ENCODE results near the gene CDC16.
A peak's percentile ranks its signal among the peaks of the same experiment; 100 is the strongest.
"Not testable (repeated sequence)": the region's sequence is repeated elsewhere in the genome, so short reads cannot be mapped to it uniquely, and the experiment has no call there.

The CDC16 gene

GRCh38 chr13:114234645-114235421, at the start of gene CDC16:
Gene CDC16 (plus strand): TSS chr13:114234897. CDS start chr13:114235085, 188 bp downstream.
- peak; percentile 90 for DNase-seq (ENCODE audit: low read depth)

- DNase-seq (ENCODE audit: low read depth): no peak
Observed at GRCh38 chr13:114185182-114185971, 49.3 kb upstream of the CDC16 start.

- no peak for DNase-seq (ENCODE audit: low read depth)
Observed at GRCh38 chr13:114194853-114195252, 39.8 kb upstream of the CDC16 start.

GRCh38 chr13:114196629-114197028, 38.1 kb upstream of the CDC16 start:
- DNase-seq (ENCODE audit: low read depth): no peak

- DNase-seq (ENCODE audit: low read depth): no peak
Observed at GRCh38 chr13:114198556-114198955, 36.1 kb upstream of the CDC16 start.

GRCh38 chr13:114199526-114199925, 35.2 kb upstream of the CDC16 start:
- DNase-seq (ENCODE audit: low read depth): not testable (repeated sequence)

- DNase-seq (ENCODE audit: low read depth): no peak
Observed at GRCh38 chr13:114199954-114200353, 34.7 kb upstream of the CDC16 start.

- DNase-seq (ENCODE audit: low read depth): no peak
Observed at GRCh38 chr13:114200399-114200911, 34.2 kb upstream of the CDC16 start.

GRCh38 chr13:114202581-114202980, 32.1 kb upstream of the CDC16 start:
- no peak for DNase-seq (ENCODE audit: low read depth)

- DNase-seq (ENCODE audit: low read depth): no peak
Observed at GRCh38 chr13:114203536-114203935, 31.2 kb upstream of the CDC16 start.

GRCh38 chr13:114204894-114205293, 29.8 kb upstream of the CDC16 start:
- DNase-seq (ENCODE audit: low read depth): no peak

- no peak for DNase-seq (ENCODE audit: low read depth)
Observed at GRCh38 chr13:114208134-114208533, 26.6 kb upstream of the CDC16 start.

- DNase-seq (ENCODE audit: low read depth): no peak
Observed at GRCh38 chr13:114211446-114212157, 23.1 kb upstream of the CDC16 start.

GRCh38 chr13:114212158-114212495, 22.6 kb upstream of the CDC16 start:
- no peak for DNase-seq (ENCODE audit: low read depth)

GRCh38 chr13:114213980-114214379, 20.7 kb upstream of the CDC16 start:
- DNase-seq (ENCODE audit: low read depth): no peak

- DNase-seq (ENCODE audit: low read depth): no peak
Observed at GRCh38 chr13:114219392-114219791, 15.3 kb upstream of the CDC16 start.

- no peak for DNase-seq (ENCODE audit: low read depth)
Observed at GRCh38 chr13:114222461-114222968, 12.2 kb upstream of the CDC16 start.

GRCh38 chr13:114224201-114224600, 10.5 kb upstream of the CDC16 start:
- DNase-seq (ENCODE audit: low read depth): no peak

- no peak for DNase-seq (ENCODE audit: low read depth)
Observed at GRCh38 chr13:114225610-114226009, 9.1 kb upstream of the CDC16 start.

GRCh38 chr13:114226088-114226487, 8.6 kb upstream of the CDC16 start:
- DNase-seq (ENCODE audit: low read depth): no peak

GRCh38 chr13:114226699-114227323, 7.9 kb upstream of the CDC16 start:
- DNase-seq (ENCODE audit: low read depth): peak; percentile 81

GRCh38 chr13:114227528-114227927, 7.2 kb upstream of the CDC16 start:
- no peak for DNase-seq (ENCODE audit: low read depth)

Data from activated T-cell treated with anti-CD3 and anti-CD28 coated beads for 48 hours (primary cell).